ENCODE results near the gene MBD3L5.
"Not testable (repeated sequence)": the region's sequence is repeated elsewhere in the genome, so short reads cannot be mapped to it uniquely, and the experiment has no call there.

MBD3L5 gene

DNA sequence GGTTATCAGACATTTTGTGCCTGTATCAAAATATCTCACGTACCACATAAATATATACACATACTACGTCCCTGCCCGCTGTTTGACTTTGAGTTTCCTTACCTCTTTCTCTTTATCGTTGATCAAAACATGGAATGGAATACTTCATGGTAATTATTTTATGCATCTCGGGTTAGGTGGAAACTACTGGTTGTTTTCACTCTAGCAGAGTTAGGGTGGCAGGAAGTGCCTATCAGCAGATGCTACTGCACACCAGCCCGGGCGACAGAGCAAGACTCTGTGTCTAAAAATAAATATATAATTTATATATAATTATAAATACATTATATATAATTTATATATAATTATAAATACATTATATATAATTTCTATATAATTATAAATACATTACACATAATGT, 22.5 kb downstream of the MBD3L5 start:
- H2AFZ ChIP-seq (ENCODE audit: low read length, unreplicated experiment); H3K79me2 ChIP-seq (ENCODE audit: control insufficient read depth, insufficient read depth, low read length, unreplicated experiment): not testable (repeated sequence)

DNA sequence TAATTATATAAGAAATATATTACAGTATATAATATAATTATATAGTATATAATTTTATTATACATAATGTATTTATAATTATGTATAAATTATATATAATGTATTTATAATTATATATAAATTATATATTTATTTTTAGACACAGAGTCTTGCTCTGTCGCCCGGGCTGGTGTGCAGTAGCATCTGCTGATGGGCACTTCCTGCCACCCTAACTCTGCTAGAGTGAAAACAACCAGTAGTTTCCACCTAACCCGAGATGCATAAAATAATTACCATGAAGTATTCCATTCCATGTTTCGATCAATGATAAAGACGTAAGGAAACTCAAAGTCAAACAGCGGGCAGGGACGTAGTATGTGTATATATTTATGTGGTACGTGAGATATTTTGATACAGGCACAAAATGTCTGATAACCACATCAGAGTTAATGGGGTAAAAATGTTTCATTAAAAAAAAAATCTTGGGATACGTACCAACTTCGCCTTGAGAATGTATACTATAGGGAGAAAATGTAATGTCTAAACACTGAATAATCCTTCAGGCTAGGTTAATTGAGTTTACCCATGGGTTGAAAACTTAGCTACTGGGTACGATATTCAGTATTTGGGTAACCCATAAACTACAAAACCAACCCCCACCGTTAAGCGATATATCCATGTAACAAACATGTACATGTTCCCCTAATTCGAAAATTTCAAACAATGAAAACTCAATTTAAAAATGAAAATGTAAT, 24.4 kb downstream of the MBD3L5 start:
- H2AFZ ChIP-seq (ENCODE audit: low read length, unreplicated experiment); H3K4me1 ChIP-seq (ENCODE audit: control insufficient read depth, insufficient read depth, low read length, unreplicated experiment); H3K27ac ChIP-seq (ENCODE audit: low read depth, low read length); H3K79me2 ChIP-seq (ENCODE audit: control insufficient read depth, insufficient read depth, low read length, unreplicated experiment); H3K4me3 ChIP-seq (ENCODE audit: low read depth, low read length); H3K36me3 ChIP-seq (ENCODE audit: insufficient read depth, low read length); H3K27me3 ChIP-seq (ENCODE audit: insufficient read depth, low read length): not testable (repeated sequence)

More for the DNA sequence above, 22.5 kb downstream of the MBD3L5 start:
- not testable (repeated sequence) for H3K4me3 ChIP-seq (ENCODE audit: low read depth, low read length); H3K36me3 ChIP-seq (ENCODE audit: insufficient read depth, low read length); H3K27ac ChIP-seq (ENCODE audit: low read depth, low read length); H3K27me3 ChIP-seq (ENCODE audit: insufficient read depth, low read length); H3K4me1 ChIP-seq (ENCODE audit: control insufficient read depth, insufficient read depth, low read length, unreplicated experiment)

DNA sequence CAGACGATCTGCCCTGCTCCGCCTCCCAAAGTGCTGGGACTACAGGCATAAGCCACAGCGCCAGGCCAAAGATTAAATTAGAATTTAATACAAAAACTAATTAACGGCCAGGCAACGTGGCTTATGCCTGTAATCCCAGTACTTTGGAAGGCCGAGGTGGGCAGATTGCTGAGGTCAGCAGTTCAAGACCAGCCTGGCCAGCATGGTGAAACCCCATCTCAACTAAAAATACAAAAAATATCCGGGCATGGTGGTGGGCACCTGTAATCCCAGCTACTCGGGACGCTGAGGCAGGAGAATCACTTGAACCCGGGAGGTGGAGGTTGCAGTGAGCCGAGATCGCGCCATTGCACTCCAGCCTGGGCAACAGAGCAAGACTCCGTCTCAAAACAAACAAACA, 25.3 kb downstream of the MBD3L5 start:
- H3K27me3 ChIP-seq (ENCODE audit: insufficient read depth, low read length); H3K4me1 ChIP-seq (ENCODE audit: control insufficient read depth, insufficient read depth, low read length, unreplicated experiment); H3K27ac ChIP-seq (ENCODE audit: low read depth, low read length); H2AFZ ChIP-seq (ENCODE audit: low read length, unreplicated experiment); H3K36me3 ChIP-seq (ENCODE audit: insufficient read depth, low read length); H3K79me2 ChIP-seq (ENCODE audit: control insufficient read depth, insufficient read depth, low read length, unreplicated experiment); H3K4me3 ChIP-seq (ENCODE audit: low read depth, low read length): not testable (repeated sequence)

DNA sequence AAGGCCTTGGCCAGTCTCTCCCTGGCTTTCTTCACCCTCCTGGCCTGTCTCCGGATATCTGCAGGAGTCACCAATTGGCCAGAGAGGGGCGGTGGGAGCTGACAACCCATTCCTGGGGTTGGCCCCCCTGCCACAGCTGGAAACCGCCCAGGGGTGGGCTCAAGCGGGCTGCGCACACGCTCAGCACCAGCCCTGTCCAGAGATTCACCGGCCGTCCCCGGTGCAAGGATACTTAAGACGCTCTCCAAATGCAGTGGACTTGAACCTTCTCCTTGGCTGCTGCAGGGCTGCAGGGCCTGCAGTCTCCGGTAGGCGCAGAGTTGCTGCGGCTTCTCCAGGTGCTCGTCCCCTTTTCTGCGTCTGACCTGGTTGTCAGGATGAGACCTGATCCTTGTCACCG, 26.0 kb downstream of the MBD3L5 start:
- H3K27me3 ChIP-seq (ENCODE audit: insufficient read depth, low read length); H3K36me3 ChIP-seq (ENCODE audit: insufficient read depth, low read length); H3K4me1 ChIP-seq (ENCODE audit: control insufficient read depth, insufficient read depth, low read length, unreplicated experiment); H2AFZ ChIP-seq (ENCODE audit: low read length, unreplicated experiment); H3K4me3 ChIP-seq (ENCODE audit: low read depth, low read length); H3K27ac ChIP-seq (ENCODE audit: low read depth, low read length); H3K79me2 ChIP-seq (ENCODE audit: control insufficient read depth, insufficient read depth, low read length, unreplicated experiment): not testable (repeated sequence)

DNA sequence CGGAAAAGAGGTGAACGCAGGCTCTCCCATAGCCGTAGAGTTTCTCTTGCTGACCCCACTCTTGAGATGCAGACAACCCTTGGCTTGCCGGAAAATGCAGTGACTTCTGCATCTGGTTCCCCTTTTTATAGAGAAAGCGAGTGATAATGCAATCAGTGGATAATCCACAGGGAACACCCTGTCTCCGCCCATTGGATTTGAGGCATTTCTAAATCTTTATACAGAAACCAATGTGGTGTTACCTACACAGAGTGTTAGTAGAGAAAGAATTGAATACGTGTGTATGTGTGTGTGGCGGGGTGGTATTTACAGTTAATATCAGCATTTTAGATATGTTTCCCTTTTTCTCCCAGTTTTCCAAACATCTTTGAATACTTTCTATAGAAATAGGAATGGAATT, 28.2 kb downstream of the MBD3L5 start, which contains the start of gene MBD3L3:
TSS of gene MBD3L3 (minus strand) at position 101 of the 400 bp plus-strand sequence. CDS start at position 30, 71 bp downstream.
- not testable (repeated sequence) for H3K27ac ChIP-seq (ENCODE audit: low read depth, low read length); H3K4me1 ChIP-seq (ENCODE audit: control insufficient read depth, insufficient read depth, low read length, unreplicated experiment); H3K27me3 ChIP-seq (ENCODE audit: insufficient read depth, low read length); H2AFZ ChIP-seq (ENCODE audit: low read length, unreplicated experiment); H3K36me3 ChIP-seq (ENCODE audit: insufficient read depth, low read length); H3K79me2 ChIP-seq (ENCODE audit: control insufficient read depth, insufficient read depth, low read length, unreplicated experiment); H3K4me3 ChIP-seq (ENCODE audit: low read depth, low read length)

DNA sequence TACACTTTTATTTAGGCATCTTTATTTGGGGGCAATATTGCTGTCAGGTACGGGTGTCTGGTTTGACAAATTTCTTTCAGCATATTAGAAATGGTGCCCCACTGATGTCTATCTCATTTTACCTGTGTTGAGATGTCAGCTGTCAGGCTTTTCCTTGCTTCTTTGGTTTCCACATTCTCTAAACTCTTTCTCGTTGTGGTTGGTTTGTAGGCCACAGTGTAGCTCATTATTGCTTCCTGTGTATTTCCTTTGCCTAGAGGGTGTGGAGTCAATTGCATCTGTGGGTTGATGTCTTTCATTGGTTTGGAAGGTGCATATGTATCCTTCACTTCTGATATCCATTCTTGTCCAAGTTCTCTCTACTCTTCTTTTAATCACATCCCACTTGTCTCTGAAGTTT, 29.6 kb downstream of the MBD3L5 start:
- H3K79me2 ChIP-seq (ENCODE audit: control insufficient read depth, insufficient read depth, low read length, unreplicated experiment); H3K36me3 ChIP-seq (ENCODE audit: insufficient read depth, low read length); H3K27me3 ChIP-seq (ENCODE audit: insufficient read depth, low read length); H3K4me1 ChIP-seq (ENCODE audit: control insufficient read depth, insufficient read depth, low read length, unreplicated experiment); H3K27ac ChIP-seq (ENCODE audit: low read depth, low read length); H3K4me3 ChIP-seq (ENCODE audit: low read depth, low read length); H2AFZ ChIP-seq (ENCODE audit: low read length, unreplicated experiment): not testable (repeated sequence)

DNA sequence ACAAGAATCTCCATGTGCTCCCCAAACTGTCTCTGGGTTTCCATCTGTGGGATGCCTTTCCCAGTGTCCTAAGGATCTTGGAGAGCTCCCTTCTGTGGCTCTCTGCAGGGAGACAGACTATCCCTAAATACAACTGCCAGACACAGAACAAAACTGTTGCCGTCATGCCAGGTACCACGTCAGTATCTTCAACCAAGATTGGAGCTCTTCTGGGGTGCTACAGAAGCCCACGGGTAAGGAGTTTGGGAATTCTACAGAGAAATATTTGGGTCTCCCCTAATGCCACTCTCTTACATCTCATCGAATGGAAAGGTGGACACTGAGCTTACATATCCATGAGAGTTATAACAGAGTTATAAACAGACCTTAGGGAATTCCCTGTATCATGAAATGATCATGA, 33.0 kb downstream of the MBD3L5 start:
- no peaks in the 10 kb centered on the region for H3K36me3 ChIP-seq (ENCODE audit: insufficient read depth, low read length)
- H3K4me1 ChIP-seq (ENCODE audit: control insufficient read depth, insufficient read depth, low read length, unreplicated experiment) = no peaks in the 10 kb centered on the region
- no peak overlapping the region for H3K27ac ChIP-seq (ENCODE audit: low read depth, low read length)
- H3K27me3 ChIP-seq (ENCODE audit: insufficient read depth, low read length) = no peaks in the 10 kb centered on the region
- no peak overlapping the region for H3K4me3 ChIP-seq (ENCODE audit: low read depth, low read length)
- H3K79me2 ChIP-seq (ENCODE audit: control insufficient read depth, insufficient read depth, low read length, unreplicated experiment) = no peaks in the 10 kb centered on the region
- H2AFZ ChIP-seq (ENCODE audit: low read length, unreplicated experiment) = no peak overlapping the region

DNA sequence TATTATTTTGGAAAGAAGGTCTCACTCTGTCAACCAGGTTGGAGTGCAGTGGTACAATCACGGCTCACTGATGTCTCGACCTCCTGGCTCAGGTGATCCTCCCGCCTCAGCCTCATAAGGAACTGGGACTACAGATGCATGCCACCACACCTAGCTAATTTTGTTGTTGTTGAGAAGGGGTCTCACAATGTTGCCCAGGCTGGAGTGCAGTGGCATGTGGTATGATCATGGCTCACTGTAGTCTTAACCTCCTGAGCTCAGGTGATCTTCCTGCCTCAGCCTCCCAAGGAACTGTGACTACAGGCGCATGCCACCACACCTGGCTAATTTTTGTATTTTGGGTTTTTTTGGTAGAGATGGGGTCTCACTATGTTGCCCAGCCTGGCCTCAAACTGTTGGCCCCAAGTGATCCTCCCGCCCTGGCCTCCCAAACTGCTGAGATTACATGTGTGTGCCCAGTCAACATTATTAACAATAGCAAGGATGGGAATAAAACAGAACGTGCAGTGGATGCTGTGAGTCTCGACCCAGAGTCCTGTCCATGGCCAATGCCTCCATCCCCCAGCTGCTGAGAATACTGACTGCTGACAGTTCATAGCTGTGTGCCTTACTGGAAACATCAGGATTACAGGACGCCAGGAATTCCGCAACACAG, 33.5 kb downstream of the MBD3L5 start:
- Histone ChIP-seq H3K79me2 (ENCODE audit: control insufficient read depth, insufficient read depth, low read length, unreplicated experiment) (no peaks in the 10 kb centered on the region), H3K27me3 (ENCODE audit: insufficient read depth, low read length) (no peaks in the 10 kb centered on the region)

DNA sequence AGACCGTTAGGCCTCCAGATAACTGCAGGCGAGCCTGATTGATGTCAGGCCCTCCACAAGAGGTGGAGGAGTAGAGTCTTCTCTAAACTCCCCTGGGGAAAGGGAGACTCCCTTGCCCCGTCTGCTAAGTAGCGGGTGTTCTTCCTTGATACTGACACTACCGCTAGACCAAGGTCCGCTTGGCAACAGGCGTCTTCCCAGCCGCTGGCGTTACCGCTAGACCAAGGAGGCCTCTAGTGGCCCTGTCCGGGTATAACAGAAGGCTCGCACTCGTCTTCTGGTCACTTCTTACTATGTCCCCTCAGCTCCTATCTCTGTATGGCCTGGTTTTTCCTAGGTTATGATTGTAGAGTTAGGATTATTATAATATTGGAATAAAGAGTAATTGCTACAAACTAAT, 36.7 kb downstream of the MBD3L5 start:
- H3K79me2 ChIP-seq (ENCODE audit: control insufficient read depth, insufficient read depth, low read length, unreplicated experiment); H3K36me3 ChIP-seq (ENCODE audit: insufficient read depth, low read length); H3K27ac ChIP-seq (ENCODE audit: low read depth, low read length); H3K27me3 ChIP-seq (ENCODE audit: insufficient read depth, low read length); H2AFZ ChIP-seq (ENCODE audit: low read length, unreplicated experiment); H3K4me3 ChIP-seq (ENCODE audit: low read depth, low read length); H3K4me1 ChIP-seq (ENCODE audit: control insufficient read depth, insufficient read depth, low read length, unreplicated experiment): not testable (repeated sequence)

More for the DNA sequence above, 33.5 kb downstream of the MBD3L5 start:
- H3K4me3 ChIP-seq (ENCODE audit: low read depth, low read length) = no peak overlapping the region
- no peak overlapping the region for H3K27ac ChIP-seq (ENCODE audit: low read depth, low read length)
- H3K4me1 ChIP-seq (ENCODE audit: control insufficient read depth, insufficient read depth, low read length, unreplicated experiment) = no peaks in the 10 kb centered on the region
- no peaks in the 10 kb centered on the region for H3K36me3 ChIP-seq (ENCODE audit: insufficient read depth, low read length)
- H2AFZ ChIP-seq (ENCODE audit: low read length, unreplicated experiment) = no peak overlapping the region

DNA sequence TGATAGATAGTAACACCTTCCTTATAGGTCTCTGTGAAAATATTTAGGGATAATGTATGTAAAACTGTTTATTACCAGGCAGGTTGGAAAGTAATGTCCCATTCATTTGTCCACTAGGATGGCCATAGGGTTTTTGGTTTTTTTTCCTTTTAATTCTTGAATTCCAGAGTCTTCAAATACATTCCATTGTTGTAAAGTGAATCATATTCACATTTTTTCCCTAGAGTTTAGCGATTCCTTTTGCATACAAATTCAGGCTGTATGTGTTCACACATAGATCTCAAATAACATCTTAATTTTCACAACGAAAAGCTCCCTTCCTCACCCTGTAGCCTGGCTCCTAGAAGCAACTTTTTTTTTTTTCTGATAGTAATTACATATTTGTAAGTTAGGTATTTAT, 37.3 kb downstream of the MBD3L5 start:
- H2AFZ ChIP-seq (ENCODE audit: low read length, unreplicated experiment) = no peak overlapping the region
- peaks cover 4% of the 10 kb centered on the region for H3K36me3 ChIP-seq (ENCODE audit: insufficient read depth, low read length)
- H3K4me1 ChIP-seq (ENCODE audit: control insufficient read depth, insufficient read depth, low read length, unreplicated experiment) = peaks cover 6% of the 10 kb centered on the region
- H3K4me3 ChIP-seq (ENCODE audit: low read depth, low read length) = no peak overlapping the region
- H3K79me2 ChIP-seq (ENCODE audit: control insufficient read depth, insufficient read depth, low read length, unreplicated experiment) = peaks cover 10% of the 10 kb centered on the region
- no peaks in the 10 kb centered on the region for H3K27me3 ChIP-seq (ENCODE audit: insufficient read depth, low read length)
- no peak overlapping the region for H3K27ac ChIP-seq (ENCODE audit: low read depth, low read length)

DNA sequence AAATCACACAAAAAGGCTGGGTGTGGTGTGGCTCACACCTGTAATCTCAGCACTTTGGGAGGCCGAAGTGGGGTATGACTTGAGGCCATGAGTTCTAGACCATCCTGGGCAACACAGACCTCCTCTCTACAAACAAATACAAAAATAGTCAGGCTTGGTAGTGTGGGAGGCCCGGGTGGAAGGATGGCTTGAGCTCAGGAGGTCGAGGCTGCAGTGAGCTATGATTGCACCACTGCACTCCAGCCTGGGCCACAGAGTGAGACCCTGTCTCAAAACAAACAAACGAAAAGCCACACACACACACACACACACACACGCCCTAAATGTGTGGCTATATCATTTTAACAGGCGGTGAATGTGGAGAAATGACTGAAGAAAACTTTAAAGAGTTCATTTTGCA, 38.2 kb downstream of the MBD3L5 start:
- H3K79me2 ChIP-seq (ENCODE audit: control insufficient read depth, insufficient read depth, low read length, unreplicated experiment) = peaks cover 10% of the 10 kb centered on the region
- peaks cover 6% of the 10 kb centered on the region for H3K4me1 ChIP-seq (ENCODE audit: control insufficient read depth, insufficient read depth, low read length, unreplicated experiment)
- peak overlapping the region; percentile 49; the same call in 1 of the 2 replicates for H3K4me3 ChIP-seq (ENCODE audit: low read depth, low read length)
- no peak overlapping the region for H2AFZ ChIP-seq (ENCODE audit: low read length, unreplicated experiment)
- no peak overlapping the region for H3K27ac ChIP-seq (ENCODE audit: low read depth, low read length)
- H3K36me3 ChIP-seq (ENCODE audit: insufficient read depth, low read length) = peaks cover 11% of the 10 kb centered on the region
- H3K27me3 ChIP-seq (ENCODE audit: insufficient read depth, low read length) = no peaks in the 10 kb centered on the region

Data from ACC112 (cell line).